Retina (tissue), 1 donor: ENCODE measurements around the gene RNF31.

Experiments used
- DNase-seq: peaks from one replicate; pipeline ENCODE4 v3.0.0-alpha.2; 2016

Gene RNF31

DNA sequence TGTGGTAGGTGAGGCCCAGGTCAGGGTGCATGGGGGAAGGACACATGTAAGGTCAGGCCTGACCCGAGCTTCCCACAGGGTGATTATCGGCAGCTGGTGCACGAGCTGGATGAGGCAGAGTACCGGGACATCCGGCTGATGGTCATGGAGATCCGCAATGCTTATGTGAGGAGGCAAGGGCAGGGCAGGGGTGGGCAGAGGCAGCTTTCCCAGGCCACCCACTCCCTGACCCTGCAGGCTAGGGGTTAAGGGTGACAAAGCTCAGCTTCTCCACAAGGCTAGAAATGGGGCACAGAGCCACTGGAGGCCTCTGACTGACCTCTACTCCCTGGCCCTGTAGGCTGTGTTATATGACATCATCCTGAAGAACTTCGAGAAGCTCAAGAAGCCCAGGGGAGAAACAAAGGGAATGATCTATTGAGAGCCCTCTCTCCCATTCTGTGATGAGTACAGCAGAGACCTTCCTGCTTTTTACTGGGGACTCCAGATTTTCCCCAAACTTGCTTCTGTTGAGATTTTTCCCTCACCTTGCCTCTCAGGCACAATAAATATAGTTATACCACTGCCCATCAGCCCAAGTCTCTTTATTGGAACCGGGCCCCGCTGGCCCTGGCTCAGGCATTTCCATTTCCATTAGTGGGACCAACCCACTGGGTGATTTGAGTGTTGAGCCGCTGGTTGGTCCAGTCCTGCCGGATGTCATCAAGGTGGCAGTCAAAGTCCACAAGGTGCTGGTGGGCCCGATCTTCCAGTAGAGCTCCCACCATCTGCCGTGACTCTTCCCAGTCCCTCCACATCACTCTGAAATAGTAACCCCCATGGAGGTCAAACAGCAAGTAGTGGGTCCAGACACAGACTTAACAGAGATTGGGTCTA lies 8.7 kb upstream of the RNF31 start:
- no peak for DNase-seq

GRCh38 chr14:24139272-24139934 lies 7.9 kb upstream of the RNF31 start:
- DNase-seq: no peak

DNA sequence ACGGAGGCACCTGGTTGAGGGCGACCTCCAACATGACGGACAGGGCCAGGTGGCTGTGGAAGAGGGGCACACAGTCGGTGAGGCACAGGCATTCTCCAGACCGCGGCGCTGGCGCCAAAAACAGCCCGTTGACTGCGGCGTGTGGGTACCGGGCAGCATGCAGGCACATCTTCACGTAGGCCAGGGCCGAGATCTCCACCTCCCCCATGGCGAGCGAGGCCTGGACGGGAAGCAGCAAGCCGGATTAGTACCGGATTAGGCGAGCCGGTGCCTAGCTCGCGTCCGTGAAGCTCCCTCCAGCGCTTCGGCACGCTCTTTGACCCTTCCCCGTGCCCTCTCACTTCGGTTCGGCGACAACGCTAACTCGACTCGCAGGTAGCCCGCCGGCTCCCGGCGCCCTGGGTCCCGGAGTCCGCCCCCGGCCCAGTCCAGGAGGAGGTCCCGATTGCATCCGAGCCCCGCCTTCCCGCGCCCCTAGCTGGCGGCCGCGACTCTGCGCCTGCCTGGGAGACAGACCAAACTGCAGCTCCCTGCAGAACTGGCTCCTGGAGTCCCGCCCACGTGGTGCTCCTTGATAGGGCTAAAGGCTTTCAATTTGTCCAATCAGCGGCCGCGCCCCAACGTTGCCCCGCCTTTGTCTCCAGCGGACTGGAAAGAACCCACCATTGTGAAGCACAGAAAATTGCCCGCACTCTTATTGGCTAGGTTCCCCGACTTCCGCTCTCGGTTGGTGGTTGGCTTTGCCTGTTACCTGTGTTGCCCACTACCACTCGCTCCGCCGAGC lies 6.0 kb upstream of the RNF31 start, which contains the start of gene EMC9:
EMC9 (minus strand) TSS at position 495 of the 784 bp plus-strand sequence; CDS start at position 208, 287 bp downstream.
- peak; percentile 99 for DNase-seq

DNA sequence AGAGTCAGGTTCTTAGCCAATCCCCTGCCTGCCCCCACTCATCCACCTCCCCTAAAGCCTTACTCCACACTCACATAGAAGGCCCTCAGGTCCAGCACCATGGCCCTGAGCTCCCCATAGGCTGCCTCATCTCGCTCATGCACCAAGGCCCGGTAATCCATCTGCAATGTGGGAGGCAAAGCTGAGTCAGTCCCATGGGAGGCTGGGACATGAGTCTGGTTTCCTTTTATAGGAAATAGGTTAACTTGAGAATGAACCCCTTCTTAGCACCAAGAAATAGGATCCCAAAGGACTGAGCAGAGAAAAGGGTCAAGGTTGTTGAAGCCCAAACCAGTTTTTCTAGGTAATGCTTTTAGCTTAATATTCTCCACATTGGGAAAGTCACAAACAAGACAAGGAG lies 3.8 kb upstream of the RNF31 start:
- no peak for DNase-seq

GRCh38 chr14:24144451-24144850 lies 2.8 kb upstream of the RNF31 start:
- no peak for DNase-seq

DNA sequence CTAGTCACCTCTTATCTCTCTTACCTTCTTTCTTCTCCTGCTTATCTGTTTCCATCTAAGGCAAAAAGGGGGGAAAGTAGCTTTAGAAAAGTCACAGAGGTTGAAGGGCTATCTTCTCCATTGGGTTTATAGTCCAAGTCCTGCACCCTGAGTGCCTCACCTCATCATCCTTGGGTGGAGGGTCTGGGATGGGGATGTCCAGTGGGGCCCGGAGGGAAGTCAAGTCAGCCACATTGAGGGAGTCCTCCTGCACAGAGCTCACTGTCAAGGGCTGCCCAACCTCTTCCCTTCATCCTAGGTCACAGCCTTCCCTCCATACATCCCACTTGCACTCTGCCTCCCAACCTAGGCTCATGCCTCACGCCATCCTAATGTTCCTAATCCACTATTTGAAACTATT lies 2.1 kb upstream of the RNF31 start:
- no peak for DNase-seq

- peak; percentile 74 for DNase-seq
Measured at GRCh38 chr14:24145690-24146452, 1.4 kb upstream of the RNF31 start.

DNA sequence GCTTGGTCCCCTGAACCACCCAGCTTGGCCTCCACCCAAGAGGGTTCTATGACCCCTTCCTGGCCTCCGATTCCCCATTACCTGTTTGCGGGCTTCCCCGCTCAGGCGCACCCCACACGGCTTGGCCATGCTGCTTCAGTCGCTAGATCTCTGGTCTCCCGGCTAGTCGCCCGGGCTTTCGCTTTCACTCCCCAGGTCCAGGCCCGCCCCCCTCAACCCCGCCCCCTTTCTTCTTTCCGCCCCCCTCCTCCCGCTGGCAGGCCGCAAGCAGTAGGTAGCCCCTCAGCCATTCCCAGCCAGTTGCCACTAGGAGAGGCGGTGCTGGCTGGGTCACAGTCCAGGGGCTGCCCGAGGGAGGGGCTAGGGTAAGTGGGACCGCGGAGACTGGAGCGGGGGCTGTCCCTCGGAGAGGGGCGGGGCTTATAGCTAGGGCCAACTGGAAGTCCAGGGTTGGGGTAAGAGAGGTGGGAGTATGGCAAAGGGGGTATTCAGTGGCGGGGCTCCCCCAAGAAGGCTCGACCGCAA lies 783 bp upstream of the RNF31 start, which contains the start of gene PSME2:
PSME2 (minus strand) TSS at position 158 of the 525 bp plus-strand sequence; CDS start at position 129, 29 bp downstream.
- peak; percentile 95 for DNase-seq

GRCh38 chr14:24147761-24148428 lies 597 bp downstream of the RNF31 start:
- DNase-seq: no peak

DNA sequence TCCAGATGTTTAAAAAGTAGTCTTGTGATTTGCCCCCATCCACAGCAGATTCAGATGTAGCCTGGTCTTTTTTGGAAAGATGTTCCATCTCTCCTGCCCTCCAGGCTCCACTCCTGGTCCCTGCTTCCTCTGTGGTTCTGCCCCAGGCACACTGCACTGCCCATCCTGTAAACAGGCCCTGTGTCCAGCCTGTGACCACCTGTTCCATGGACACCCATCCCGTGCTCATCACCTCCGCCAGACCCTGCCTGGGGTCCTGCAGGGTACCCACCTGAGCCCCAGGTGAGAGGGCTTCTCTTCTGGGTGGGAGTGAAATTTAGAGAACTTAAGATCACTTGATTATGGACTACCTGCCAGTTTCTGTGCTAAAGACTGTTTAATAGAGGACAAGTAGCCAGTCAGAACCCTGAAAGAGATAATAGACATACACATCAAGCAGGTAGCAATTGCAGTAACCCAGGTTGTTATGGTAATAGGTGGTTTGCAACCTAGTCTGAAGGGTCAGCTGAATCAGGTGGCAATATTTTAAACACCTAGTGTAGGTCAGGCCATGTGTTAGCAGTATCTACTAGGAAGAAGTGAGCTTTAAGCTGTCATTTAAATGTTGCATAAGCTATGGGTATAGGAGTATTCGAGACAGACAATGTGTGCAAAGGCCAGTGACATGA lies 2.1 kb downstream of the RNF31 start:
- no peak for DNase-seq

GRCh38 chr14:24150061-24150460 lies 2.8 kb downstream of the RNF31 start:
- no peak for DNase-seq

GRCh38 chr14:24150567-24150966 lies 3.3 kb downstream of the RNF31 start:
- no peak for DNase-seq

GRCh38 chr14:24150993-24151392 lies 3.7 kb downstream of the RNF31 start:
- no peak for DNase-seq

GRCh38 chr14:24151404-24152080 lies 4.2 kb downstream of the RNF31 start:
- DNase-seq: no peak

GRCh38 chr14:24155100-24155499 lies 7.8 kb downstream of the RNF31 start:
- DNase-seq: no peak

DNA sequence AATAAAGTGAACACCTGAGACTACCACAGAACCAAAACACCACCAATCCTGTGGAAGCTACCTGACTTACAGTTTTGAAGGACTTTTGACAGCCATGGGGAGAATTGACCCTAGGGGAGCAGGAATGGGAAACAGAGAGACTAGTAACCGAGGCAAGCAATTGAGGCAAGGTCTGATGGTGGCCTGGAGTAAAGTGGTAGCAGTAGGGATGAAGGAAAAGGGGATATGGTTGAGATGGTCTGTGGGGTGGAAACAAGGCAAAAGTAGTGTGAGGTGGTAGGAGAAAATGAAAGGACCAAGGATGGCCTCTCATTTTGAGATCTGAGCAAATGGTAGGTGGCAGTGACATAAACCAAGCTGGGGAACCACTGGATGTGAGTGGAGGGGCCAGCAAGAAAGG lies 9.5 kb downstream of the RNF31 start:
- no peak for DNase-seq

DNA sequence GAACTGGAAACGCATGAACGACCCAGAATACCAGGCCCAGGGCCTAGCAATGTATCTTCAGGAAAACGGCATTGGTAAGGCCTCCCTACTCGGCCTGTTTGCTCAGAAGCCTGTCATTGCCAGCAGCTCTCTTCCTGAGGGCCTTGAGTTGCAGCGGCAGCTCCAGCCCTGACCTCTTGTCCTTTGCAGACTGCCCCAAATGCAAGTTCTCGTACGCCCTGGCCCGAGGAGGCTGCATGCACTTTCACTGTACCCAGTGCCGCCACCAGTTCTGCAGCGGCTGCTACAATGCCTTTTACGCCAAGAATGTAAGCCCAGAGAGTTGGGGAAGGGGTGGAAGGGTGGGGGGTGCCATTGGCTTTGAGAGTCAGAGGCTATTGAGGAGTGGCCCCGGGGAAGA lies 10.0 kb downstream of the RNF31 start:
- no peak for DNase-seq

DNA sequence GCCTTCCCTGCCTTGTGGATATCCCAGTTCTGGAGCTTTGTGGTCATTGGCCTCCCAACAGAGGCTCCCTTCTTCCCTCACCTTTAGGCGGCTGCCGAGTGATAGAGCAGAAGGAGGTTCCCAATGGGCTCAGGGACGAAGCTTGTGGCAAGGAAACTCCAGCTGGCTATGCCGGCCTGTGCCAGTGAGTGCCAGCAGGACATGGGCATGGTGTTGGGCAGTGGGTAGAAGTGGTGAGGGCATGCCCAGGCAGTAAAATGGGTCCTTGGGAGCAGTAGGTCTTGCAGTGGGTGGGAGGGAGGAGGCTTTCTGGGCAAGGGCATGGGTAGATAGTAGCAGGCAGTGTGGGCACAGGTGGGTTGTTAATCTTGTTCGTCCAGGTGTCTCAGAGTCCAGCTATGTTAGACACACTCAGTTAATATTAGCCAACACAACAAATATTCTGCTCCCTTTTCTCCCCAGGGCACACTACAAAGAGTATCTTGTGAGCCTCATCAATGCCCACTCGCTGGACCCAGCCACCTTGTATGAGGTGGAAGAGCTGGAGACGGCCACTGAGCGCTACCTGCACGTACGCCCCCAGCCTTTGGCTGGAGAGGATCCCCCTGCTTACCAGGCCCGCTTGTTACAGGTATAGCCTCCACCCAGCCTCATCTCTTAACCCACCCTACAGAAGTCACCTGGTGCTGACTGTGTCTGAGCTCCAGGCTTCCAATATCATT lies 12.6 kb downstream of the RNF31 start:
- no peak for DNase-seq

- no peak for DNase-seq
Measured at GRCh38 chr14:24160499-24160849, 13.2 kb downstream of the RNF31 start.
